NCI-H2196 (cell line): Measurements from ENCODE around the gene MAP3K21.
A peak's percentile ranks its signal among the peaks of the same experiment; 100 is the strongest.

Experiments used
- DNase-seq: peaks from one replicate; lab custom pipeline; 2025; ENCODE audit not compliant: unreplicated experiment; lab: John Stamatoyannopoulos, UW

MAP3K21 gene

DNA sequence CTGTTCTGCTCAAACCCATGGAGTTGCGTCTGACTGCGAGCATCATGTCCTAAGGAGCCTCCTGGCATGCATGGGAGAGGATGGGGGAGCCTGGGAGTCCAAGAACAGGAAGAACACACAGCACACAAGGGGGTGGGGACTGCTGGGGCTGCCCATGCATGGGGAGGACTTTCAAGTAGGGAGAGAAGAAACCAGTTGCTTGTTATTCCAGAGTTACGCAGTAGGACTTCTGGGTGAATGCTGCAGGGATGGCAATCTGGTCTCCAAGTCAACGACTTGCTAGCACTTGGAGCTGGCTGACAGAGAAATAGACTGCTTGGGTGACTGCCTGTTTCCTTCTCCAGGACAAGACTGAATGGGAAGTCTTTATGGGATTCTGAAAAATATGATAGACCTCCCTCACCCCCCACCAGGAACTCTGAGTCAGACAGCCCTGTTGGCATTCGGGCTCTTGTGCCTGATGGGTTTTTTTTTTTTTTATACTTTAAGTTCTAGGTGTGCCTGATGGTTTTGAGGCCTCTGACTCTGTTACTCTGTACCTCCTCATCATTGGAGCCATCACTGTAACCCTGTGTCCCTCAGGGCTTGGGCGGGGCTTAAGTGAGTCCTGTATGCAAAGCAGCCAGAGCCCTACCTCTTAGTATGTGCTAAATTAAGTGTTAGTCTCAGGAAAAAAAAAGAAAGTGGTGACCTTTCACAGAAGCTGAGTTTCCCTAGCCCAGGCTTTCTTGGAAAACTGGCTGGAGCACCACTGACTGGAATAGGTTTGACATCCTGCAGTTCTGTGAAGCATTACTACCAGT lies 30.3 kb downstream of the MAP3K21 start:
- DNase-seq = no peak

DNA sequence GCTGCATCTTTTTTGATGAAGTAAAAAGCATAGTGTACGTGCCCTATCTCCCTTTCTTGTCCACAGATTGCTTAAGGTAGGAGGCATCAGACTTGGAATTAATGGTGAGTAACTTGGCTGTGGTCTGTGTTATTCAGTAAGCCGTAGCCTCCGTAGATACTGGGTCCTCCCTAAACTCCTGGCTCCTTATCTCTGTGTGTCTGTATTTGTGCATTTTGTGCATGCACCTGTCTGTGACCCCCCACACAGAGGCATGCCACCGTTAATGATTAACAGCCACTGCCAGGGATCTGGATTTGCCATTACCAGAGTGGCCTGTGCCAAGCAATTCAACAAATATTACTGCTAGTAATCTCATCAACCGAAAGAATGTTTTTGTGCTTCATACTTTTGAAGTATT lies 31.9 kb downstream of the MAP3K21 start:
- no peak for DNase-seq

DNA sequence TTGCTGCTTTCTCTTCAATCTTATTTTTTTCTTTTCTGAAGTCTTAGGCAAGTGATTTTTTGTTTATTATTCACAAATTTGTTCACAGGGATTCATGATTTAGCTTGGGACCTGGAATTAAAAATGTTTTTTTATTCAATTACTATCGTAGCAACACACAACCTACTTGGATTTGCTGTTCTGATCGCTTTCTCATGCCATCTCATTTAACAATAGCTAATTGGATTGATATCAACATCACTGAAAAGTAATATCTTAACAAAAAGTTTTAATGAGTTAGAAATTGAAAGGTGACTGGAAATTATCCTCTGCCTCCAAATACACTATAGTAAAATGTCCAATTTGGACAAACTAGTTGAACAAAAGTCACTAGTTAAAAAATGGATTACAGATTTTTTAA lies 32.4 kb downstream of the MAP3K21 start:
- no peak for DNase-seq

DNA sequence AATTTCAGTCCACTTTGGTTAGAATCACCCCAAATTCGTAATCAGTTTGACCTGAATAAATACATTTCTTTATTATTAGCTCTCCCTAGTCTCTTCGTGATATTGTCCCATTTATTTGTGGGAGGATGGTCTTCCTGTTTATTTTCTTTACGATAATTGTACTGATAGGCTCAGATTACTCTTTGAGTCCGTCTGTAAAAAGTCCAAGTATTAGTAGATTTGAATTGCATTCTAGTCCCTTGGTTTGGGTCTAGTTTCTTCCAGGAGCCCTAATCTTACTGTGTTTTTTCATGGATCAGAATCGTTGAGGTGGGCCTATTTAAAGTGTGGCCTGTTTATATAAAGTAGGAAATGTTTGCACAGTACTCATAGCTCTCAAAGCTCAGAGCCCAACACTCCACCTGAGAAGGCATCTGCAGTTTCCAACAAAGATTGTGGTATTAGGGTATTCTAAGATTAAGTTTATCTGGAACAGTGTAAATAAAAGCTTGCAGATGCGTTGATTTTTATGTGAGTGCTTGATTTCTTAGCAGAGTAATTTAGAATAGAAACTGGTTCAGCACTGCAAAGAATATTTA lies 33.1 kb downstream of the MAP3K21 start:
- no peak for DNase-seq

DNA sequence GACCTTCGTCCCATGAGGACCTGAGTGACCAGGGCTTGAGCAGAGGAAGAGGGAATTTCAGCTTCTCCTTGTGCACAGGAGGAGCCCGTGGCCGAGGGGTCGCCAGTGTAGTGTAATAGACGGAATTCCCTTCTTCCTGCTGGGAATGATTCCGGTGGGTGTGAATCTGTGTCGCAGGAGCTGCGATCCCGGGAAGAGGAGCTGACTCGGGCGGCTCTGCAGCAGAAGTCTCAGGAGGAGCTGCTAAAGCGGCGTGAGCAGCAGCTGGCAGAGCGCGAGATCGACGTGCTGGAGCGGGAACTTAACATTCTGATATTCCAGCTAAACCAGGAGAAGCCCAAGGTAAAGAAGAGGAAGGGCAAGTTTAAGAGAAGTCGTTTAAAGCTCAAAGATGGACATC lies 34.4 kb downstream of the MAP3K21 start:
- no peak for DNase-seq

DNA sequence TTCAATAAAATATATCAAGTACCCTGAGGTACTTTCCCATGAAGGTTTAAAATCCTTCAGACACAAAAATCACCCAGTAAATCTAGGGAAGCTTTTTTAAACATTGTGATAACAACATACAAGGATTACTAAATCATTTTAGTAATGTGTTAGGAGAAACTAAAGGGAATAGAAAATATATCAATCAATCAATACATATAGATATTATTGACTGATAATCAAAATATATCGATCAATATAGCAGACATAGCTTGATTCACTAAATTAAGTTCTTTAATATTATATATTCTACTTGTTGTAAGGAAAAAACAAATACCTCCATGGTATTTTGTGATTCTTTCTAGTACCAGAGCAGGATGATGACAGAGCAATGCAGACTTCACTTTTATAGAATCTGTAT lies 35.2 kb downstream of the MAP3K21 start:
- DNase-seq = no peak

DNA sequence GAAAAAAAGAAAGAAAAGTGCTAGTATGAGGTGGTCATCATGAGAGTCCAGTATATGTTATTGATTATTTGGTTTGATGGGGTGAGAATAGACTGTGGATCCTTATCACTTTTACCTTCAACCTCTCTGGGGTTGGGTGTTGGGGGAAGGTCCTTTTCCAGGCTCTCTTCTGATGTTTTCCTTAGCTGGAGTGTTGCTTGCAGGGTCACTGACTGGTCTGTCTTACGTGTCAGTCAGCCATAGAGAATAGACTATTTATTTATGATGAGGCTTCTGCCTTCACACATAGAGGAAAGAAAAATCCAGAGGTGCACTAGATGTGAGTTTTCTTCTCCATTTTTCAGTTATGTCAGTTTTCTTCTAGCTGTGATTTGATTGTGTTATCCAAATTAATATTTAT lies 36.5 kb downstream of the MAP3K21 start:
- DNase-seq = no peak

DNA sequence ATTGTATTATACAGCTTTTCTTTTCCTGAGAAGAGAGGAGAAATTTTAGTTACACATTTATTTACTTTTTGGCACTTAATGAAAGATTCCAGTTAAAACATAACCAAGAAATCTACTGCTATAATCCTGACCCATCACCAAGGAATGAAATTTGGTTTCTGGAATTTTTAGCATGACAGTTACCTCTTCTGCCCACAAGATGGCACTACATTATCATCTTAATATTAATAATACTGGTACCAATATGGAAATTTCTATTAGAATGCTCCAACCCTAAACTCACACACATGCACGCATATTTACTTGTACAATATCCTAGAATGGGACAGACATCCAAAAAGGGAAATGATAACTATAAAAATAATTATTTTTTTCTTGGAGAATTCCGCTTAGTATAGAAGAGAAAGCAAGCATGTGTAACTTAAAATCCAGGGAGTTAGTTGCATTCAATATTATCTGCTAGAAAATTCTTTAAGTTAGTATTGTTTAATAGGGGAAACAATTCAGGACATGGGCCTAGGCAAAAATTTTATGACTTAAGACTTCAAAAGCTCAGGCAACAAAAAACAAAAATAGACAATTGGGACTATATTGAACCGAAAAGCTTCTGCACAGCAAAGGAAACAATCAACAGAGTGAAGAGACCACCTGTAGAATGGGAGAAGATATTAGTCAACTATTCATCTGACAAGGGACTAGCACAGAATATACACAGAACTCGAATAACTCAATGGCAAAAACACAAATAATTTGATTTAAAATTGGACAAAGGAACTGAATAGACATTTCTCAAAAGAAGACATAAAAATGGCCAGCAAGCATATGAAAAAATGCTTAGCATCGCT lies 37.4 kb downstream of the MAP3K21 start:
- DNase-seq = peak; percentile 0

DNA sequence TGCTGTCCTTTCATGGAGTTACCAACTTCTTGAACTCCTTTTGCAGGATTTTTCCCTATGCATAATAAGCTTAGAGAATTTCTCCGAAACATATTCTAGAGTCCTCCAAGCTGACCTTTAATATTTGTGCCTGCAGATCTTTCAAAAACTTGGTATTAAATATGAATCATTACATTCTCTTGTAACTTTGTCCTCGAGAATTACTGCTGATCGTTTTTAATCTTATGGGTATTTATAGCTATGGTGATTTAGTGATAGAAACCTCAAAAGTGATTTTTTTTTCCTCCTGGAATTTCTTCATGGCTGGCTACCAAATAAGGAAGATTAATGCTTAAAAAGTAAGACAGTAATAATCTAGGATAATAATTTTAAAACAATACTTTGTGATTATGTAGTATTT lies 39.1 kb downstream of the MAP3K21 start:
- DNase-seq = no peak

DNA sequence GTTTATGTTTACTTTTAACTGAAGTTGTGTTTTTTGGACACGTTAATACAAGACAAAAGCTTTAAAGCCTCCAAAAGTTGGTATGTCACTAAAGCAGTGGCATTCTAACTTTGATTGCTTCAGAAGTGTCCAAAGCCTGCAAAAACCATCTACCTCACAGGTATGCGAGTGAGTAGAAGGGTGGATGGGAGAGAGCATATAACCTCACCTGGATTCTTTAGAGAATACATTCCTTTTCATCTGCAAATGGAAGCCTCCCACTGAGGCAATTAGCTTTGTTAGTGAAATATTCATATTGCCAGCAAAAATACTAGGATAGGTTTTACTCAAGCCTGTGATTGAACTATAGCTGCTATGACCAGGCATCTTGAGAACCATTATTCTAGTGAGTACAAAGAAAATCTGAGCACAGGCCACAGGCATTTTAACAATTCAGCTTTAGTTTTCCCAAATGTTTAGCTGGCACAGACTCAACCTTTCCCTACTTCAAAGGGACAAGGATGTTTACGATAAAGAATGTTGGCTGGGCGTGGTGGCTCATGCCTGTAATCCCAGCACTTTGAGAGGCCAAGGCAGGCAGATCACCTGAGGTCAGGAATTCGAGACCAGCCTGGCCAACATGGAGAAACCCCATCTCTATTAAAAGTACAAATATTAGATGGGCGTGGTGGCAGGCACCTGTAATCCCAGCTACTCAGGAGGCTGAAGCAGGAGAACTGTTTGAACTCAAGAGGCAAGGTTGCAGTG lies 39.7 kb downstream of the MAP3K21 start:
- DNase-seq = no peak

DNA sequence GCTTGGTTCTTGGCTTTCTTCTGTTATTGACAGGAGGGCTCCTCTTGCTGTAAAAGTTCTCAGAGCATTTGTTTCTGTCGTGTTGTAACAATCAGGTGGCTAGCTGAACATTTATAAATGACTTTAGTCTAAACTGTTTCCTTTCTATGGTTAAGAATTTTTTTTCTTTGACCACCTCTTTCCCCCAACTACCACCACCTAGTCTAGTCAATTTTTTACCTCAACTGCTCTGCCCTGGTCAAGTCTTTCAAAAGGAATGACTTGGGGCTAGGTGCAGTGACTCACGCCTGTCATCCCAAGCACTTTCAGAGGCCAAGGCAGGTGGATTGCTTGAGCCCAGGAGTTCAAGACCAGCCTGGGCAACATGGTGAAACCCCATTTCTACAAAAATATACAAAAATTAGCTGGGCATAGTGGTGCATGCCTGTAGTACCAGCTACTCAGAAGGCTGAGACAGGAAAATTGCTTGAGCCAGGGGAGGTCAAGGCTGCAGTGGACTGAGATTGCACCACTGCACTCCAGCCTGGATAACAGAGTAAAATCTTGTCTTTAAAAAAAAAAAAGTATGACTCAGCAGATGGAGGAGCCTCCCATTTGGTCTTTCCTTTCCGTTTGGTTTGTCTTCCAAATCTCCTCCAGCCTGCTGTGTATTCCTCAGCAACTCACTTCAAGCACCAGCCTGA lies 40.7 kb downstream of the MAP3K21 start:
- no peak for DNase-seq

DNA sequence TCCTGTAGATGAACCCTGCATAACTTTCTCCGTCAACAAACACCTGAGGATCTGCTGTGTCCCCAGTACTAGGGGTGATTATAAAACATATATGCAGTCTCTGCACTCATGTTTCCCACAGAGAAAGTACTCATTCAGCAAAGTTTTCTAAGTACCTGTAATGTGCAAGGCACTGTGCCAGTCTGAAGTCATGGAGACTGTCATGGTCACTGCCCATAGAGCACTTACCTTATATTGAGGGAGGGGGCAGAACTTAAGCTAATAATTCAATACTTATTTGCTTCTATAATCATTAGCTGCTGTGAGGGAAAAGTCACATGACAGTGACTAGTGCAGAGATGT lies 41.2 kb downstream of the MAP3K21 start:
- no peak for DNase-seq

DNA sequence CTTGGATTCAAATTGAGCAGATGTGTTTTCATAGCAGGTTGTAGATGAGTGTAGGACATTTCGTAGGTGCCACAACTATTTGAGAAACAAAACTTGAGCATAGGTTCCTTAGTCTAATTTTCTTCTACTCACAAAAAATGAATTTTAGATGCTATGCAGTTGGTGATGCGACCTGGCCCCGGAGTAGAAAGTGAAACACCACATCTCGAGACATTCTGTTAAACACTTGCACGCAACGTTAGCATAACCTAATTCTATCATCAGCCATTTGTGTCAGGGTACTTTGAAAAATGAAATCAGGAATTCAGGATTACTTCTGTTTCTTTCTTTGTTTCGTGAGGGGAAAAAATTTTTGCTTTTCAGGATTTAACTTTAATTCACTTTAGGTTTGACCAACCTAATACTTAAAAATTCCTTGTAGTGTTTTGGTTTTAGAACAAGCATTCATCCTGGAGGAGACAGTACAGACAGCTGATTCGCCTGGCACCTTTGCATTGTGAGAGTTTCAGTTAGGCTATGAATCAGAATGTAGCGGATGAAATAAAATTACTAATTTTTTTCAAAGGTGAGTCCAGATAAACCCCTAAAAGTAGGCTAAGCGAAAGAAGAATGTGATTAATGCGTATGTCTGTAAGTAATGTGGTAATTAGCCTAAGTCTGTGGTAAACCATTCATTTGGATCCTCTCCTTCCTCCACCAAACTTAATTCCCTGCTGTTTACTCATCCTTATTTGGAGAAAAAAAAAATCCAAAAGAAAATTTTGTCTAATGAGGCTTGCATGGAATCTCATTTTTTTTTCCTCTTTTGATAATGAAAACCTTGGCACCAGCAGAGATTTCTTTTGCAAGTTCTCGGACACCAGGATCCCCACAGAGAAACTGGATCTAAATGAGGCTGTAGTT lies 44.9 kb downstream of the MAP3K21 start:
- no peak for DNase-seq

DNA sequence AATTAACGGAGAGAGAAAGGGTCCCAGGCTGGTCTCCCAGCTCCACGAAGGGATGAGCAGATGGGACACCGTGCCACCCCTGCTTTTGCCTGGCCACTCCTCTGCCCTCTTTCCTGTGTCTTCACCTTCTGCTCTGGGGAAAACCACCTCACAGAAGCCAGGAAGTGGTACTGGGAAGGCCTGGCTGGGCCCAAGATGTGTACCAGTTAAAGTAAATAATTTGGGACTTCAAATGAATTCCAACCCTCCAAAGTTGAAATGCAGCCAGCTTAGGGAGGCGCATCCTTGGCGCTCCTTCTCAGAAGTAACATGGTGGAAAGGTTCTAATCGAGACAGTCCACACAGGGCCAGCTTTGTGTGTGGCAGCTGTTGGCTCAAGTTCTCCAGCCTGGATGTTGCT lies 45.7 kb downstream of the MAP3K21 start:
- DNase-seq = no peak

DNA sequence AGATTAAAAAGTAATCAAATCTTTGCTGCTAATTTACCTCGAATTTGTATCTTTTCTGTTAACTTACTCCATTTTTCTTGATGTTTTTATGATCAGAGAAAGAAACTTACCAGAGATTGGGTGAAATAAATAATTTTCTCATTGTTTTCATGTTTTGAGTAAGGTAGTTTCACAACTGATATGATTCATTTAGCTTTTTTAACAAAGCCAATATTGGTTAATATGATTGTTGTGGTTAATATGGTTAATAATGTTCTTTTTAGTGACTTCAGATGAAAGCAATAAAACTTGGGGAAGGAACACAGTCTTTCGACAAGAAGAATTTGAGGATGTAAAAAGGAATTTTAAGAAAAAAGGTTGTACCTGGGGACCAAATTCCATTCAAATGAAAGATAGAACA lies 48.1 kb downstream of the MAP3K21 start:
- DNase-seq = no peak

DNA sequence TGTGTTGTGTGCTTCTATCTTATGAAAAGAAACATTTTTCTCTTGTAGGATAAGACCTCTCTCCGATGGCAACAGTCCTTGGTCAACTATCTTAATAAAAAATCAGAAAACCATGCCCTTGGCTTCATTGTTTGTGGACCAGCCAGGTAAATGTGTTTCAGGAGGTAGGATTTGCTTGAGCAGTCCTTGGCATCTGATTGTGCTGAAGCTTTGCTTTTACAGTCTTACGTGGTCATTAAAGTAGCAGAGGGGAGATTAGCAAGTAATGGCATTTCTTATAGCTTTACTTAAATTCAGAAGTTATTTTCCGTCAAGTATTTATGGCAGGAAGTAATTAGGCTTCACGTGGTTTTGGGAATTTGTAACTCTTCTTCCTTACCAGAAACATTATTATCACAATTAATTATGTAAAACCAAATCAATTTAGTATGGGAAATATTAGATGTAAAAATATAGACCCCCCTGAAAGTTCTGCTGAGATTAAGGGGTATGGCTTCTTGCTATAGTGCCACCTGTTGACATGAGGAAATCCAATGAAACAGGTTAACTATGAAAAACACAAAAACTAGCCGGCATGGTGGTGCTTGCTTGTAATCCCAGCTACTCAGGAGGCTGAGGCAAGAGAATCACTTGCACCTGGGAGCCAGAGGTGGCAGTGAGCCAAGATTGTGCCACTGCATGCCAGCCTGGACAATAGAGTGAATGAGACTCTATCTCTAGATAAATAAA lies 49.0 kb downstream of the MAP3K21 start:
- peak; percentile 11 for DNase-seq

DNA sequence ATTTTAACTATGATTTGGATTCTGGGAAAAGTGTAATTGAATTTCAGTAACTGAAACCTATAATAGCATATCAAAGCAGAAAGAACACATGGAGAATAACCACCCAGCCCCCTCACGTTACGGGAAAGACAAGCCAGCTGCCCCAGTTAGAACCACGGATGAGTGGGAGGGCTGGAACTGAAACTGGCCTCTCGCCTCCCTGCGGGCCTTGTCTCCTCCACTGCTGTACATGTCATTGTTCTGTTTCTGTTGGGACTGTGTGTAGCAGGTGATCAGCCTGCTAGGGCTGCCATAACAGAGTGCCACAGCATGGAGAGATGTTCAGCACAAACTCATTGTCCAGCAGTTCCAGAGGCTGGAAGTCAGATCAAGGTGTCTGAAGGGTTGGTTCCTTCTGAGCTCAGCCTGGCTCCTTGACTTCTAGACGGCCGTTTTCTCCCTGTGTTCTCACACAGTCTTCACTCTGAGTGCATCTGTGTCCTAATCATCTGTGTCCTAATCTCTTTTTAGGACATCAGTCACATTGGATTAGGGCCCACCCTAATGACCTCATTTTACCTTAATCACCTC lies 52.4 kb downstream of the MAP3K21 start:
- no peak for DNase-seq

DNA sequence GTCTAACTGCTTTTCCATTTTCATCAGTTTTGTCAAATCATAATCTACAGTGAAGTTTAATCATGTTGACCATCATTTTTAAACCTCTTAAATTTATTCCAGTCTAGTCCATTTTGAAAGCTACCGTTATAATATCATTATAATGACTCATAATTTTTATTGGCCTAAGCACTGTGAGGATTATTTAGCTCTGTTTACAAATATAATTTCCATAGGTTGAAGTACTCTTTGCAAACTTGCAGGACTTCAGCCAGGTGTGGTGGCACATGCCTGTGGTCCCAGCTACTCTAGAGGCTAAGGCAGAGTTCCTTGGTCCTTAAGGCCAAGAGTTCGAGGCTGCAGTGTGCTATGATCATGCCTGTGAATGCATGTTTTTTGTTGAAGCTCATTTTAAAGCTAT lies 54.3 kb downstream of the MAP3K21 start:
- DNase-seq = no peak

DNA sequence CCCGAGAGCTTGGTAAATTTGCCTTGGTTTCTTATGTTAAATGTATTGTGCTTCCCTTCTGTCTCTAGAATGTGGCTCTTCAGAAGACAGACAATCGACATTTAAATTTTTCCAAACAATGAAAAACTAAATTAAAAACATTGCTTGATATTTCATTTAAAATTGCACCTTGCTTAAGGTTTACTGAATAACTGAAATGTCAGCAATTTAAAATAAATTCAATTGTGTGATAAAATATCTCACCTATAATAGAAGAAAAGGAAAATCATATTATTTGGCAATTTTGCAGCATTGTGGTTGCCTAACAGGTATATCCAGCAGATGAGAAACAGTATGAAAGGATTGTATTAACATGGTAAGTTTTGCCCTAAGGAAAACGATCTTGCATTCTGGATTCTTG lies 56.5 kb downstream of the MAP3K21 start:
- DNase-seq = no peak
